Inflammatory macrophage treated with lipopolysaccharide for 4 hours (primary cell): ENCODE data around the gene CAV3.

Source experiments
- DNase-seq: peaks from one replicate; pipeline ENCODE4 v3.0.0-alpha.2; 2020

The CAV3 gene

GRCh38 chr3:8762607-8763377 is 29.2 kb downstream of the CAV3 start:
- DNase-seq: no peak

- no peak for DNase-seq
These were observed 30.9 kb downstream of the CAV3 start for GRCh38 chr3:8764528-8764927.

GRCh38 chr3:8765528-8765927 is 31.9 kb downstream of the CAV3 start:
- no peak for DNase-seq

GRCh38 chr3:8766148-8766547 is 32.5 kb downstream of the CAV3 start:
- DNase-seq: no peak

GRCh38 chr3:8767256-8767666 is 33.7 kb downstream of the CAV3 start:
- no peak for DNase-seq

GRCh38 chr3:8767667-8768363 is 34.2 kb downstream of the CAV3 start:
- DNase-seq: no peak

GRCh38 chr3:8768364-8769087 is 34.9 kb downstream of the CAV3 start:
- no peak for DNase-seq

GRCh38 chr3:8769088-8769822 is 35.7 kb downstream of the CAV3 start, which contains the start of gene OXTR:
Gene OXTR, minus strand, starts transcription at chr3:8769613. Its CDS starts 1,426 bp downstream, at chr3:8768187.
- peak; percentile 45 for DNase-seq

- no peak for DNase-seq
These were observed 40.4 kb downstream of the CAV3 start for GRCh38 chr3:8773941-8774542.

- no peak for DNase-seq
These were observed 41.6 kb downstream of the CAV3 start for GRCh38 chr3:8775181-8775580.

GRCh38 chr3:8775602-8776001 is 42.0 kb downstream of the CAV3 start:
- DNase-seq: no peak

GRCh38 chr3:8776406-8776805 is 42.8 kb downstream of the CAV3 start:
- no peak for DNase-seq

GRCh38 chr3:8777201-8777977 is 43.8 kb downstream of the CAV3 start:
- no peak for DNase-seq

GRCh38 chr3:8777978-8778267 is 44.3 kb downstream of the CAV3 start:
- DNase-seq: no peak

- DNase-seq: no peak
These were observed 44.9 kb downstream of the CAV3 start for GRCh38 chr3:8778475-8778874.

- DNase-seq: peak; percentile 49
These were observed 46.7 kb downstream of the CAV3 start for GRCh38 chr3:8780279-8780678.

GRCh38 chr3:8784676-8785435 is 51.3 kb downstream of the CAV3 start:
- DNase-seq: no peak

- DNase-seq: no peak
These were observed 56.9 kb downstream of the CAV3 start for GRCh38 chr3:8790529-8790928.

GRCh38 chr3:8793242-8793641 is 59.6 kb downstream of the CAV3 start:
- no peak for DNase-seq

- no peak for DNase-seq
These were observed 60.6 kb downstream of the CAV3 start for GRCh38 chr3:8794247-8794646.
